ENCODE results near the gene CRKL. TPM values are rescaled to one million over a fixed set of nuclear protein-coding genes. Genes with fewer than 3 reads are reported as not detected.

CRKL gene
- total RNA-seq, 1 donor: 38.4 TPM

DNA sequence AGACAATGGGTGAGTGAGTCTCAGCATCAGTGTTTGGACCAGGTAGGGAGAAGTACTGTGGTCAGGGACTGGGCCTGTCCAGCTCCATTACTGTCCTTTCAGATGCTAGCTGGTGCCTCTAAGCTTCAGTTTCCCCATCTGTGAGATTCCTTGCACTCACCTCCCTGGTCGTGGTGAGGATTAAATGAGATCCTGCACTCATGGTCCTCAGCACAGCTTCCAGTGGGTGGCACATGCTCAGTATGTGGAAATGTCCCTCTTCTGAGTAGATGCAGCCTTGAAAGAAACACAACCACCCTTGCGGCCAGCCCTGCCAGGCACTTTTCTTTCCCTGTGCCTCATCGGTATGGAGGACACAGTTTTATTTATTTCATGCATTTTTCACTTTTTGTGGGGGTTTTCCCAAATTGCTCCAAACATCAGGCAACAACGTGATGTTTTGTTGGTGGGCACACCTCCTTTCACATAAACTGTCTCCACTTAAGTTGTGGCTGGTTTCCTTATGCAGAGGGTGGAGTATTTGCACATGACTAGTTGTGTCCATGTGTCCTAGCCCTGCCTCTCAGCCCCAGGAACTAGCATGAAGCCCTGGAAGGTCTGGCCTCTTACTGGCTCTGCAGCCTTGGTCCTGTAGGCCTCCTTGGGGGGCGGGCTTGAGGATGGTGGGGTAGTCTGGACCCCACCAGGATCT is 66.0 kb downstream of the CRKL start:
- Histone ChIP-seq H3K27me3 (ENCODE audit: insufficient read depth, low read length) (no peaks in the 10 kb centered on the region), H3K9me3 (ENCODE audit: low read depth, low read length) (peaks cover 7% of the 10 kb centered on the region), H3K4me2 (ENCODE audit: insufficient read depth, low read length) (peak overlapping the region; percentile 97), H4K20me1 (ENCODE audit: insufficient read depth, low read length) (peaks cover 6% of the 10 kb centered on the region), H3K79me2 (ENCODE audit: insufficient read depth, low read length) (peaks cover 34% of the 10 kb centered on the region), H2AFZ (ENCODE audit: low read length) (peak overlapping the region; percentile 51), H3K27ac (ENCODE audit: low read depth, low read length) (peak overlapping the region; percentile 85), H3K36me3 (ENCODE audit: insufficient read depth, low read length) (peaks cover 29% of the 10 kb centered on the region), H3K4me3 (ENCODE audit: insufficient read depth, low read length) (peak overlapping the region; percentile 99), H3K4me1 (ENCODE audit: insufficient read depth, low read length) (peaks cover 30% of the 10 kb centered on the region)
- DNase-seq (ENCODE audit: insufficient read length, low spot score, missing footprints): no peak
- TF ChIP-seq CTCF (IDR thresholded peaks at IDR 0.05; ENCODE audit: extremely low read depth, low read depth, low read length): no peak

GRCh38 chr22:20985720-20986119 is 68.5 kb downstream of the CRKL start:
- TF ChIP-seq CTCF (IDR thresholded peaks at IDR 0.05; ENCODE audit: extremely low read depth, low read depth, low read length): no peak
- Histone ChIP-seq H3K4me3 (ENCODE audit: insufficient read depth, low read length) (no peak overlapping the region), H3K27ac (ENCODE audit: low read depth, low read length) (no peak overlapping the region), H2AFZ (ENCODE audit: low read length) (no peak overlapping the region), H3K36me3 (ENCODE audit: insufficient read depth, low read length) (peaks cover 38% of the 10 kb centered on the region), H3K27me3 (ENCODE audit: insufficient read depth, low read length) (no peaks in the 10 kb centered on the region), H3K4me1 (ENCODE audit: insufficient read depth, low read length) (peaks cover 20% of the 10 kb centered on the region), H3K79me2 (ENCODE audit: insufficient read depth, low read length) (peaks cover 34% of the 10 kb centered on the region), H4K20me1 (ENCODE audit: insufficient read depth, low read length) (peaks cover 6% of the 10 kb centered on the region), H3K9me3 (ENCODE audit: low read depth, low read length) (no peaks in the 10 kb centered on the region), H3K4me2 (ENCODE audit: insufficient read depth, low read length) (no peak overlapping the region)
- DNase-seq (ENCODE audit: insufficient read length, low spot score, missing footprints): no peak

DNA sequence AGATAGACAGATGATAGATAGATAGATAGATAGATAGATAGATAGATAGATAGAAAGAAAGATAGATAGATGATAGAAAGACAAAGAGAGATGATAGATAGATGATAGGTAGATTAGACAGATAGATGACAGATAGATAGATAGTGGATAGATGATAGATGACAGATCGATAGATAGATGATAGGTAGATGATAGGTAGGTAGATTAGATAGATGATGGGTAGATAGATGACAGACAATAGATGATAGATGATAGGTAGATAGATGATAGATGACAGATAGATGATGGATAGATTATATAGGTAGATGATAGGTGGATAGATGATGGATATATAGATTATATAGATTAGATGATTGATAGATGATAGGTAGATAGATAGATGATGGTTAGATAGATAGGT is 69.2 kb downstream of the CRKL start:
- H3K27me3 ChIP-seq (ENCODE audit: insufficient read depth, low read length): no peaks in the 10 kb centered on the region
- no peak overlapping the region for H3K4me2 ChIP-seq (ENCODE audit: insufficient read depth, low read length)
- no peak overlapping the region for H3K4me3 ChIP-seq (ENCODE audit: insufficient read depth, low read length)
- H4K20me1 ChIP-seq (ENCODE audit: insufficient read depth, low read length): peaks cover 6% of the 10 kb centered on the region
- H3K4me1 ChIP-seq (ENCODE audit: insufficient read depth, low read length): peaks cover 17% of the 10 kb centered on the region
- H3K79me2 ChIP-seq (ENCODE audit: insufficient read depth, low read length): peaks cover 34% of the 10 kb centered on the region
- DNase-seq (ENCODE audit: insufficient read length, low spot score, missing footprints): no peak
- no peaks in the 10 kb centered on the region for H3K9me3 ChIP-seq (ENCODE audit: low read depth, low read length)
- no peak for TF ChIP-seq CTCF (IDR thresholded peaks at IDR 0.05; ENCODE audit: extremely low read depth, low read depth, low read length)
- H2AFZ ChIP-seq (ENCODE audit: low read length): no peak overlapping the region
- peaks cover 44% of the 10 kb centered on the region for H3K36me3 ChIP-seq (ENCODE audit: insufficient read depth, low read length)
- H3K27ac ChIP-seq (ENCODE audit: low read depth, low read length): no peak overlapping the region

- H3K4me1 ChIP-seq (ENCODE audit: insufficient read depth, low read length): peaks cover 13% of the 10 kb centered on the region
- peaks cover 6% of the 10 kb centered on the region for H4K20me1 ChIP-seq (ENCODE audit: insufficient read depth, low read length)
- H3K4me2 ChIP-seq (ENCODE audit: insufficient read depth, low read length): no peak overlapping the region
- no peaks in the 10 kb centered on the region for H3K9me3 ChIP-seq (ENCODE audit: low read depth, low read length)
- DNase-seq (ENCODE audit: insufficient read length, low spot score, missing footprints): no peak
- H3K27me3 ChIP-seq (ENCODE audit: insufficient read depth, low read length): no peaks in the 10 kb centered on the region
- peaks cover 53% of the 10 kb centered on the region for H3K36me3 ChIP-seq (ENCODE audit: insufficient read depth, low read length)
- H2AFZ ChIP-seq (ENCODE audit: low read length): no peak overlapping the region
- no peak overlapping the region for H3K27ac ChIP-seq (ENCODE audit: low read depth, low read length)
- H3K79me2 ChIP-seq (ENCODE audit: insufficient read depth, low read length): peaks cover 29% of the 10 kb centered on the region
- H3K4me3 ChIP-seq (ENCODE audit: insufficient read depth, low read length): no peak overlapping the region
- no peak for TF ChIP-seq CTCF (IDR thresholded peaks at IDR 0.05; ENCODE audit: extremely low read depth, low read depth, low read length)
Observed at GRCh38 chr22:20987375-20987774, 70.2 kb downstream of the CRKL start.
